HG02642 (cell line): ENCODE data around the gene MAP3K20.
"Not testable (repeated sequence)": the region's sequence is repeated elsewhere in the genome, so short reads cannot be mapped to it uniquely, and the experiment has no call there.

Source experiments
- ATAC-seq: cut with Tn5 transposase; IDR thresholded peaks from one replicate; pipeline ENCODE4 v1.9.1; 2021; ENCODE audit warnings: mild to moderate bottlenecking; ENCODE audit not compliant: unreplicated experiment, poor library complexity

Gene MAP3K20

DNA sequence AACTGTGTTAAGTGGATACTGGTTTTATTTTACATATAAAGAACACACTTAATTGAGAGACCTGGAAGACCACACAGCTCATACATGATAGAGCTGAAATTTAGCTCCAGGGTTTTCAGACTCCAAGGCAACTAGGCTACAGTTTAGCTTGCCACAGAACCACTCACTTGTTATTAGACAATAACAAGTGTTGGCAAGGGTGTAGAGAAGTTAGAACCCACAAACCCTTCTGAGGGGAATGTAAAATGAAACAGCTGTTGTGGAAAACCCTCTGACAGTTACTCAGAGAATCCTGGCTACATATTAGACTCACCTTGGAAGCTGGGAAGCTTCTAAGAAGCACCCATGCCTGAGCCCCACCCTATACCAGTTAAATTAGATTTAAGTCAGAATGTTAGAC, 75.3 kb downstream of the MAP3K20 start:
- no peak for ATAC-seq

DNA sequence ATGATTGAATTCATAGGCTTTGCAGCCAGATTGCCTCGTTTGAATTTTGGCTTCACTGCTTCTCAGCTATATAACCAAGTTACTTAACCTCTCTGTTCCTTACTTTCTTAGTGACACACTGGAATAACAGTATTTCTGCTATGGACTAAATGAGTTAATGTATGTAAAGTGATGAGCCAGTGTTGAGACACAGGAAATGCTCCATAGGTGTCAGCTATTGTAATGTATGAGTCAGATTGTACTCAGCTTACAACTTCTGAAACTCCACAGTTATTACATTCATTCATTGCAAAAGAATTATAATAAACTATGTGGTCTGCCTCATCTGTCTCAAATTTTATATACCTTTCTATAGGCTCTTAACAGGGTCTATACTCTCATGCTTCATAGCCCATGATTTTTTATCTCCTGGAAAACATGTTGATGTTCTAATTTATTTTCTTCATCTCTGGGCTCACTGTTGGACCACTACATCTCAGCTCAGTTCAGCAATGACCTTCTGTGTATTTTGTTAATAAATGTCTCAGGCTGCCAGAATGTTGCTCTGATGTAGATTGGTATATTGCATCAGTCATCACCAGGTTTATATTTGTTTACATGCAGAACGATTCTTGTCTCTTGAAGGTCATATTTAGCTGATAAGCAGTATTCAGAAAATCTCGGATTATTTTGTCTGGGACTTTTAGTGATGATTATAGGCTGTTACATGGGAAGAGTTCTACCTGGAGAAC, 76.2 kb downstream of the MAP3K20 start:
- peak; percentile 50 for ATAC-seq

DNA sequence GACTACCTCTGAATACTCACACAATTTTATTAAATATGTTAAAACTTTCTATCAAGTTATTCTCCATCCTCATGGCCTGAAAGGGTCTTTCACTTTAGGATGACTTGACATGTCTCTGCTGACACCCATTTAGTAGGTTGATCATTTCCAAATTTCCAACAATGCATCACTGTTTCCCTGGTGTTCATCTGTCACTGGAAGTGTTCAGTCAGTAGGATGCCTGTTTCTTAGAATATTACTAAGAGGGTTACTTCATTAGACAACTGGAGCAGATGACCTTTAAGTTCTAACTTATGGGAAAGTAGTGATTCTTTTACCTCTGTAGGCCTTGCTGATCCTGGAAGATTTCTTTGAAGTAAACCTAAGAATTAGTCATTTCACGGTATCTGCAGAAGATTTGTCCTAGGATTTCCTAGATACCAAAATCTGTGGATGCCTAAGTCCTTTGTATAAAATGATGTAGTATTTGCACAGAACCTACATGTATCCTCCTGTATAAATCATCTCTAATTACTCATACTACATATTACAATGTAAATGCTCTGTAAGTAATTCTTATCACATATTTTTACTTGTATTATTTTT, 77.7 kb downstream of the MAP3K20 start:
- no peak for ATAC-seq

DNA sequence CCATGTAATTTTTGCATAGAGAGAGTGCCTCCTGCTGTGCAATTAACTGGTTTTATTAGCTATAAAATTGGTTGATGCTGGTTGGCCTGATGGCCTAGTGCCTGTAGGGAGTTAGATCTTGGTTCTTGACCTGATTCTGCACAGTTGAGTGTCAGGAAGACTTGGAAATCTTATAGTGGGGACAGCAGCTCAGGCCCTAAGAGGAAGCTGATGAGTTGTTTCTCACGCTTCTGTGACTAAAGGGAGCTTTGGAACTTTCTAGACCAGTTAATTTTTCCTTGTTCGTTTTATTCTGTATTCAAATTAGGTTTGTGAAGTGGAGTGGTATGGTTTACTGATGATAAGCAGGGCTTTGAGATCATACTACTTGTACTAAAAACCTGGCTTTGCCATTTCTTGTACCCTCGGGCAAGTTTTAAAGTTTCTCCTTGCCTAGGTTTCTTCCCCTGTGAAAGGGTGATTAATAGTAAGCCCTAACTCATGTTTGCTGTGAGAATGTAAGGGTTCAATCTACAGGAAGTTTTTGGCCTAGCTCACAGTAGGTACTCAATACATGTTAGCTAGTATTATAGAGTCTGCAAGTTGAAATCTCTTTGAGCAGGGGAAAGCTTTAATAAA, 82.1 kb downstream of the MAP3K20 start:
- ATAC-seq: no peak

DNA sequence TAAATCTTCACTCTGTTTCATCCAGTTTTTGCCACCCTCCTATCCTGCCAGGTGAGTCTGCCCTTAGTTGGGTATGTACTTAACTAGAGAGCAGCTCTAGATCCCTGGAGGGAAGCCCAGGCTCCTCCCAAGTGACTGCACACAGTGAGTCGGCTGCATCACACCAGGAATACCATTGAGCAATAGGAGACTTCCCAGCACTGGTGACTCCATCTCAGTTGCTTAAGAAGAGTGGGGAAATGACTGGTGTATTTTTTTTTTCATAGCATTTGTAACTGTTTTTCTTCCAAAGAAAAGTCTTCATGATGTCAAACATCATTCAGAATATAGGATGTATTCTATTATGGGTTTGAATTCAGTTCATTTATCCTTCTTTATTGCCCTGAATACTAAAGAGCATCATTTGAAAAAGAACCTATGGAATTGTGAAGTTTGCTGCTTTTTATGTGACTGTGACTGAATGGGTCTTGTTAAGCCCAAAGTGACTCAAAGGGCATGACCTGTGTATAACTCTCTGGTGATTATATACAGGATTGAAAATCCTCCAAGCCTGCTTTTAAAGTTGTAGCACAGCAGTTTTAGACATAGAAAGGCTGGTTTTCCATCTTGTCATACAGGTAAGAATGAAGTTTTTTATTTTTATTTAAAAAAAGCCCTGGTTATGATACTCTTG, 84.3 kb downstream of the MAP3K20 start:
- ATAC-seq: no peak

DNA sequence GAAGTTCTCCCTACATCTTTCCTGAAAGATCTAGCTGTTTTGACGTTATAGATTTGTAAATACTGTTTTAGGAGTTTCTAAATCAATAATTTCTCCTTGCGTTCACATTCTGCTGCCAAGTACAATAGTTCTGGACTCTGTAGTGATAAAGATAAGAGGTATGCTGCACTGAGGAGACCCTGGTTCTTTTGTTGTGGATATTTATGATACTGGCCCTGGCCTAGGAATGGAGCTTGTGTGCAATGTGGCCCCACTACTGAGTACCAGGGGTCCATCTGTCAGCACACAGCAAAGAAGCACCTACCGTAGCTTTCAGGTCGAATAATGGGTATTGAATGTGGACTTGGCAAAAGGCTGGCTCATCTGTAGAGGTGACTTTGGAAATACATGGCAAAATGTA, 85.0 kb downstream of the MAP3K20 start:
- no peak for ATAC-seq

DNA sequence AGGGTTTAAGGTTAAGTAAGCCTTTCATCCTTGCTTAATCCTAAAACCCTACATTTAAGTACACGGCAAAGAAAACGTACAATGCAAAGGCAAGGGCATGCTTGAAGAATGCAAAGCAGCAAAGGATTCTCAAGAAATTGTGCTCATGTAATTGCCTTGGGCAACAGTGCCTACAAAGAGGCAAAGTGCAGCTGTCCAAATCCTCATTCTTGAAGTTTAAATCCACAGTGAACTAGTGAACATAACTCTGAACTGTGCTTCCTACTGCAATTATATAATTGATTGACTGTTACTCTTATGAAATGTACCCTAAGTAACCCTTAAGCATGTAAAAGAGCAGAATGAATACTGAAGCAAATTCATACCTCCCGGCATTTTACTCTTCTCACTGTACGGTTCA, 85.4 kb downstream of the MAP3K20 start:
- no peak for ATAC-seq

DNA sequence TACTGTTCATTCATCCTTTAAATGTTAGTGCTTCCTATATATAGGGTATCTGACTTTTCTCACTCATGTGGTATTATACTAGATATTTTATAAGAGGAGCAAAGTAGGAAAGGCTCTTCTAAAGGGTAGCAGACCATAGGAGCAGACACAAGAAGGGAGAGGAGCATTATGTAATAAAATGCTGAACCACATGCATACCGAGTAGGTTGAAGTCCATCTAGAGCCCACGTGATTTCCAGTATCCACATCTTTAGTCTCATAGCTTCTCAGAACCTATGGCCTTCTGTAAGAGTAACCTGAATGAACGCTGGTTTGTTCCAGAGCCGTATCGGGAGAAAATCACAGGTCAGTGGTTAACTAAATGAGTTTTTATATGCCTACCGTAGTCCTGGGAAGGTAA, 85.9 kb downstream of the MAP3K20 start:
- ATAC-seq: no peak

DNA sequence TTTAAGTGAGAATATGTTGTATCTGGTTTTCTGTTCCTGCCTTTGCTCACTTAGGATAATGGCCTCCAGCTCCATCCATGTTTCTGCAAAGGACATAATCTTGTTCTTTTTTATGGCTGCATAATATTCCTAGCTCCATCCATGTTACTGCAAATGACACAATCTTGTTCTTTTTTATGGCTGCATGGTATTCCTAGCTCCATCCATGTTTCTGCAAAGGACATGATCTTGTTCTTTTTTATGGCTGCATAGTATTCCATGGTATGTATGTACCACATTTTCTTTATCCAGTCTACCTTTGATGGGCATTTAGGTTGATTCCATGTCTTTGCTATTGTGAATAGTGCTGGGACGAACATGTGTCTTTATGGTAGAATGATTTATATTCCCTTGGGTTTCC, 87.7 kb downstream of the MAP3K20 start:
- not testable (repeated sequence) for ATAC-seq

DNA sequence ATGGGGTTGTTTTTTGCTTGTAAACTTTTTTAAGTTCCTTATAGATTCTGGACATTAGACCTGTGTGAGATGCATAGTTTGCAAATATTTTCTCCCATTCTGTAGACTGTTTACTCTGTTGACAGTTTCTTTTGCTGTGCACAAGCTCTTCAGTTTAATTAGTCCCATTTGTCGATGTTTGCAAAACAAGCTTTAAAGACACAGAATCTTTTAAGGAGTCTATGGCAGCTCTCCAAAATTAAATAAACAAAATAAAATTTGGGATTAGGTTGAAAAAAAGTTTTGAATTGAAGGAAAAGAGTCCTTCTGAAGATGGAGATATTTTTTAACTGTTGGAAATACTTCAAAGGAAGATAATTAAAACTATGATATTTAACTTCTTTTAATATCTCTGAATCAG, 88.8 kb downstream of the MAP3K20 start:
- no peak for ATAC-seq

DNA sequence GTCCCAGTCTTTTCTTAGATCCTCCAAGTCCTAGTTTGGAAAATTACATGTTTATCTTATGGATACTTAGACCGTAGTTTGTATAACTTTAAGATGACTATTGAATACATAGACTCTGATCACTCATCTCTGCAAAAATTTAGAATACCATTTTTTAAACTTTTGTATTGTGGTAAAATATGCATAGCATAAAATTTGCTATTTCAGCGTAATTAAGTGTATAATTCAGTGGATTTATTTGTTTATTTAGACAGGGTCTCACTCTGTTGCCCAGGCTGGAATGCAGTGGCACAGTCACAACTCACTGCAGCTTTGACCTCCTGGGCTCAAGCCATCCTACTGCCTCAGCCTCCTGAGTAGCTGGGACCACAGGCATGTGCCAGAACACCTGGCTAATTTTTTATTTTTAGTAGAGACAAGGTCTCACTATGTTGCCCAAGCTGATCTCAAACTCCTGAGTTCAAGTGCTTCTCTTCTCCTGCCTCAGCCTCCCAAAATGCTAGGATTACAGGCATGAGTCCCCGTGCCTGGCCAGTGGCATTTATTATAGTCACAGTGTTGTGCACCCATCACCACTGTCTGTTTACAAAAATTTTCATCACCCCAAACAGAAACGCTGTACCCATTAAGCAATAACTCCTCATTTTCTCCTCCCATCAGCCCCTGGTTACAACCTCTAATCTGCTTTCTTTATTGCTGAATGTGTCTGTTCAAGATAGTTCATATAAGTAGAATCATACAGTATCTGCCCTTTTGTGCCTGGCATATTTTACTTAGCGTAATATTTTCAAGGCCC, 90.0 kb downstream of the MAP3K20 start:
- no peak for ATAC-seq

DNA sequence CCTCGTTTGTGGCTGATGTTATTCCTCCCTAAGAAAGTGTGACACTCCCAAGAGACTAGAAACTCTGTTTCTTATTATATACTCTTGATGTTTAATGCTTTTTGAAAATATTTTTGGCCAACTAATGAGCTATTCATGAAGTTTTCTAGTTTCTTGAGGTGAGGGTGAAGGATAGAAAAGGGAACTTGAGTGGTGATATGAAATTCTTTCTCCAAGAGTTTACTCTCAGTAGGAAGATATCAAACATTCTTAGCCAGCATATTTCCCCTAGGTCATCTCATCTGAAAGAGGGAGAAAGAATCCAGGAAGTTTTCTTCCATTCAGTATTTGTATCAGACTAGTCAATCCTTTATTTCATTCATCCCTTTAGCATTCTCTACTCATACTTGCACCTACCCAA, 95.7 kb downstream of the MAP3K20 start:
- ATAC-seq: no peak

DNA sequence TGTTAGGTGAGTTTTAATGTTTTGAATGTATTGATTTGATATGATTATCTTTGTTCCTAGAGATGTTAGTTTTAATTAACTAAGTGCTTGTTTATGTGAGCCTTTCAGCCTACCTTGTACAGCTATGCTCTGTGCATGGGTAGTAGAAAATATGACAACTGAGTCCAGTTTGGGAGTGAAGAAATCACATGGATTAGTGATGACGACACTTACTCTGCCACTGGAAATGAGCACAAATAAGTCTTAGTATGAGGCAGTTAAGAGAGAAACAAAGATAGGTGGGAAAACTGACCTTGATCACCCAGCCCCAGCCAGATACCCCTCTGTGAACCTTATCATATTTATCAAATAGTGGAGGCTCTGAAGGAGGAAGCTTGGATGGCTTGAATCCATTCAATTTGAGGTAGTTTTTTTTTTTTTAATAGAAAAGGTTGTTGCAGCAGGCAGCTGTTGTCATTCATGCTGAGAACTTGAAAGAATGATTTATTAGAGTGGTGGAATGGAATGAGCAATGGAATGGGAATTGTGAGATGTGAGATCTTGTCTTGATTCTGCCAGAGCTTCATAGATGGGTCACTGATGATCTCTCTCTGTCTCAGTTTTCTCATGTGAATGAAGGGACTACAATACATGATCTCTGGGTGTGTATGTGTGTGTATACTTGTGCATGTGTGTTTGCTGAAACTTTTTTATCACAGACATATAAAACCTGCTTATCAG, 96.4 kb downstream of the MAP3K20 start:
- ATAC-seq: no peak

DNA sequence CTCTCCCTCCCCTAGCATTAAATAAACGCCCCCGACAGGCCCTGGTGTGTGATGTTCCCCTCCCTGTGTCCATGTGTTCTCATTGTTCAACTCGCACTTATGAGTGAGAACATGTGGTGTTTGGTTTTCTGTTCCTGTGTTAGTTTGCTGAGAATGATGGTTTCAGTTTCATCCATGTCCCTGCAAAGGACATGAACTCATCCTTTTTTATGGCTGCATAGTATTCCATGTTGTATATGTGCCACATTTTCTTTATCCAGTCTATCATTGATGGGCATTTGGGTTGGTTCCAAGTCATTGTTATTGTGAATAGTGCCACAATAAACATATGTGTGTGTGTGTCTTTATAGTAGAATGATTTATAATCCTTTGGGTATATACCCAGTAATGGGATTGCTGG, 98.7 kb downstream of the MAP3K20 start:
- ATAC-seq: not testable (repeated sequence)

DNA sequence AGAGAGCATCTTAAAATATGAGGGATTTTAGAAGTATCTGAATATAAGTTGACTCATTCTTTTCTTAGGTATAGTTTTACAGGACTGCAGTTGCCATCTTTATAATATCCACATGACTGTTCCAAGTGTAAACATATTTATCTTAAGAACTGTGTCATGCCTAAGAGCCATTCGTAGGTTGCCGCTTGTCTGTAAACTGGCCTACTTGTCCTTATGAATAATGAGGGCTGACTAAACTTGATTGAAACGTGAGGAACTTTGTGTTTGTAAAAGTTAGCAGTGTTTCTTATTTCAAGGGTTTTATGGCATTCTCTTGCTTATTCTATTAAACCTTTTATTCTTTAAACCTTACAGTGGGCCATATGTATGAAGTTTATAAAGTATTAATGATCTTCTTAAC, 99.6 kb downstream of the MAP3K20 start:
- ATAC-seq: no peak

DNA sequence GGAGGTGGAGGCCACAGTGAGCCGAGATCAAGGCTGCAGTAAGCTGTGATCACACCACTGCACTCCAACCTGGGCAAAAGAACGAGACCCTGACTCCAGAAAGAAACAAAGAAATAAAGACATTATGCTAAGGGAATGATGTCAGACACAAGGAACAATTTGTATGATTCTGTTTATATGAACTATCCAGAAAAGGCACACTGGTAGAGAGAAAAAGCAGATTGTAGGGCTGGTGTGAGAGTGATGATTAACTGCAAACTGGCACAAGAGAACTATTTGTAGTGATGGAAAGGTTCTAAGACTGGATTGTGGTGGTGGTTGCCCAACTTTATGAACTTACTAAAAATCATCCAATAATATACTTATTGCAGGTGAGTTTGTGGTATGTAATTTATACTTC, 106.3 kb downstream of the MAP3K20 start:
- no peak for ATAC-seq

DNA sequence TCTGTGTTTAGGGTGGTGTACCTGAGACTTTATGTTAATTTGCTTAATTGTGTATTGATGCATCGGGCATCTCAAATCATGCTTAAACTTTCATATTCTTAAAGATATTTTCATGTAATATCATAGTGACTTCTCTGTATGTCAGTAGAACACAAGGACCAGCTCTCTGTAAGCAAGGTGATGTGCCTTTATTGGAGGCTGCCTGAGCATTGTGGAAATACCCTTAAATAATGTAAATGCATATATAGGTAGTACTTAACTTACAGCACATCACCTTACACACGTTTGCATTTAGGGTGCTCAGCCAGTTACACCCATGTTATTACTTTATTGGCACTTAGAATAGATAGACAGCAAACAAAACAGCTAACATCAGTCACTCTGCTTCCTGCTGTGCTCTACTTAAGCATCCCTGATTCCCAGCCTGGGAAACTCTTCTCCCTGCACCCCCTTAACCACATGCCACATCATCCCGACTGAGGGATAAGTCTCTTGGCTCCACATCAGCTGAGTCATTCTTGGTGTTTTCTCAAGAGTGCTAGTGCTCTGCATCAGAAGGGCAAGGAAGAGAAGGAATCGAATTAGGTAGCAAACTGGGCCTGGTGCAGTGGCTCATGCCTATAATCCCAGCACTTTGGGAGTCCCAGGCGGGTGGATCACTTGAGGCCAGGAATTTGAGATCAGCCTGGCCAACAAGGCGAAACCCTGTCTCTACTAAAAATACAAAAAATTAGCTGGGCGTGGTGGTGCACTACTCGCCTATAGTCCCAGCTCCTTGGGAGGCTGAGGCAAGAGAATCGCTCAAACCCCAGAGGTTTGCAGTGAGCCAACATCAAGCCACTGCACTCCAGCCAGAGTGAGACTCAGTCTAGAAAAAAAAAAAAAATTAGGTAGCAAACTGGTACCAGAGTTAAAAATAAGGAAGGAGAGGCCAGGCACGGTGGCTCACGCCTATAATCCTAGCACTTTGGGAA, 108.7 kb downstream of the MAP3K20 start:
- no peak for ATAC-seq

DNA sequence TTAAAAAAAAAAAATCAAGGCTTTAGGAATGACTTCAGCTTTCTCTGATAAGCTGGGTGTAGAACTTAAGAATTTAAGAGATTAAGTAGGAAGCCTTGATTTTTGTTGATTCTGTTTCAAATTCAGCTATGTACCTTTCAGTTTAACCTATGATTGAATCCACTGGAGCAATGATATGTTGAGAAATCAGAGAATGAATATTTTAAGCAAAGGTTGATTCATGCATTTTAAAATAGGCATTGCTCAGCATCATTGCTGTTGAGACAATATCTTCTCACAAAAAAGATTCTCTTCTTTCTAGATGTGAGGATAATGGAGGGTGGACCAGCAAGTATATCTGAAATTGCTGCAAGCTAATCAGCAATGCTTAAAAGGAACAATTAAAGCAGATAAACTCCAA, 109.8 kb downstream of the MAP3K20 start:
- no peak for ATAC-seq
